GM19193 (cell line): ENCODE results near the gene SMIM35.

Experiments used
- POLR2A ChIP-seq: IDR thresholded peaks from 4 replicates; pipeline ENCODE4 v1.6.1; 2011; ENCODE audit not compliant: insufficient read depth, insufficient read length; ENCODE audit errors: extremely low read depth

The SMIM35 gene

GRCh38 chr11:117966908-117967307, 119.9 kb downstream of the SMIM35 start:
- TF ChIP-seq POLR2A = no peak

GRCh38 chr11:117962826-117963225, 123.9 kb downstream of the SMIM35 start:
- no peak for TF ChIP-seq POLR2A

GRCh38 chr11:117961896-117962295, 124.9 kb downstream of the SMIM35 start:
- TF ChIP-seq POLR2A = no peak

- no peak for TF ChIP-seq POLR2A
Measured at GRCh38 chr11:117960406-117960805, 126.4 kb downstream of the SMIM35 start.

GRCh38 chr11:117959438-117960149, 127.2 kb downstream of the SMIM35 start:
- no peak for TF ChIP-seq POLR2A

GRCh38 chr11:117958949-117959348, 127.8 kb downstream of the SMIM35 start:
- no peak for TF ChIP-seq POLR2A
